GM18858 (cell line): ENCODE results near the gene EFNA5.
"Not testable (repeated sequence)": the region's sequence is repeated elsewhere in the genome, so short reads cannot be mapped to it uniquely, and the experiment has no call there.

Experiments used
- ATAC-seq: cut with Tn5 transposase; IDR thresholded peaks from one replicate; pipeline ENCODE4 v1.9.1; 2021; ENCODE audit not compliant: unreplicated experiment

Gene EFNA5

DNA sequence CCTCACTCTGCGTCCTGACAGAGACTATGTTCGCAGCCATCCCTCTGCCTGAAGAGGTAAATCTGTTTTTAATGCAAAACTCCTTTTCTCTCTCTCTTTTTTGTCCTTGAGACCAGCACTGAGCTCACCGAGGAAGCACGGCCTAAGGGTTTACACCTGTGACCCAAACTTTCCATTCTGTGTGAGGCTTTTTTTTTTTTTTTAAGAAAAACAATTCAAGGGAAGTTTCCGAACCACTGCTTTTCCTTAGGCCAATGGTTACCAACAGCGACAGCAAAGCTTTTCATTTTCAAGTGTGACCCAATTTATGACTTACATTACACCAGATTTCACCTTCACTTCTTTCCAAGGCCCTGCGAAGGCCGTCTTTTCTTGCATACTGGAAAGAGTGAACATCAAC lies 205.9 kb downstream of the EFNA5 start:
- ATAC-seq: no peak

DNA sequence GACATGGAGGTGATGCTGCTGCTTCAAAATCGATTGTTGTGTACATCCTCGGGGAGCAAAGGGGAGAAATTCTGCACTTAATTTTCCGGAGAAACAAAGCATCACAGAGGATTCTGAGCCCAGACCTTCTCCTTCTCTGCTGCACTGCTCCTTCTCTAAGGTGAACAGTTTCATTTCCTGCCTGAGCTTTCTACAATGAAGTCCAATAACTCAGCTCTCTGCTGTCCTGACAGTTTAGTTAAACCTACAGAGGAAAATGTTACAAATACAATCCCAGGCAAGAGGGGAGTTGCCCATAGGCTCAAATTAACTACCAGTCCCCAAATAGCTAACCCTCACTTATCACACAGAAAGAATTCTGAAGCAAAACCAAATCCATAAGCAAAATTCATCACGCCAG lies 206.3 kb downstream of the EFNA5 start:
- ATAC-seq: no peak

DNA sequence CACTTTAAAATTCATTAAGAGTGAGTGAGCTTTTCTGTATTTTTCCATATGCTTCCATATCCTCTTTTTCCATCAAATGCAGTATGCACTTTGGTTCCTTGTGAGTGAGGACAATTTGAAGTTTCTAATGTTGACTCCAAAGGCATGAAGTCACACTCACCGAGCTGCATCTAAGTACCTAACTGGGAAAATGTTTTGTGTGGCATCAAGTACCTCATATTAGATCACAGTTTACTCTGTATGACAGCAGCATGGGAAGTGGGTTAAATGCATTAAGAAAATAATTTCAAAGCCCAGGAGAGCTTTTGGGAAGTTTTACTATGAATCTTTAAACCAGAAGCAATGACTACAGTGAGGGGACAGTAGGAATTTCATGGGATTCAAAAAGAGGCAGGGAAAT lies 207.0 kb downstream of the EFNA5 start:
- no peak for ATAC-seq

DNA sequence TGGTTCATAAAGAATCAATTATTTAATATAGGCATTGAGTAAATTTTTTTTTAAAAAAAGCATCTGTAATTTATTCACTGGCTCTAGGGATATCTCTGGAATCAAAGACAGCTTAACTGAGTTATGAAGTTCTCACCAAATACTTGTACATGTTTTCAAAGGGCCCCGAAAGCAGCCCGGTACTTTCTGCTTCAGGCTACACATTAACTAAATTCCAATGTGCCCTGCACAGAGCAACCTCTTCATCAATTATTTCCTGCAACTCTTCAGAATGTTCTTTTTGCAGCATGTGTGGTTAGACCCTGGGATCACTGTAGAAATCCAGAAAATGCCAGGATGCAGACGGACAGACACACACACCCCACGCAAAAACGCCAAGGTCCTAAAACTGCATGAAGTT lies 209.0 kb downstream of the EFNA5 start:
- no peak for ATAC-seq

DNA sequence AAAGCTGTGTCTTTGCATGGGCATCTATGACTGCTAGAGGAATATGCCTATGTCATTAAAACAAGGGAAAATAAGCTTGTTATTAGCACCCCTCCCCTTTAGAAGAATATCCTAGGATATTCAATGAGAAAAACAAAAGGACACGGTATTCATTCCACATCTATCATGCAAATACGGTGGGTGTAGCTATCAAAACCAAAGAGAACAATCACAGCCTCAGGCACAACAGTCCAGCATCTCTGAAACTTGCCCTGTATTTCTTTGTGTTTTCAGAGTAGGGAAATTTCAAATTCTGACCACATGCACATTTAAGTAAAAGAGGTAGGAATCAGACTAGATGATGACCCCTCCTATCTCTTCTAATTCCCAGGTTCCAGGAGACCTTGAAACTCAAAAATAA lies 209.9 kb downstream of the EFNA5 start:
- no peak for ATAC-seq

DNA sequence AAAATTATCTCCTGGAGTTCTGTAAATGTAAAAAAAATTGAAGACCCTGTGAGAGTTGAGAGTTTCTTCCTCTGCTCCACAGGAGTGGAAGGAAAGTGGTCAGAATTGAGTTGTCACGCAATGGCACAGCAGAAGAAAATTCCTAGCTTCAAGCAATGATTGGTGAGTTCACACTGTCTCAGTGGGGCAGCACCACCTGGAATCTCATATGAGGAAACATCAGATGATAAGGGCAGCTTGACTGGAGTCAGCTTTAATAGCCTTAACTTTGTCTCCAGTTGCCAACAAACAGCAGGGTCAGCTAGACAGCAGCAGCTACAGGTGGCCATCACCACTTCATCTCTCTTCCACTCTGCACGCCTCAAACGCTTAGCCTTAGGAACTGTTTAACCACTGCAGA lies 211.1 kb downstream of the EFNA5 start:
- ATAC-seq: no peak

DNA sequence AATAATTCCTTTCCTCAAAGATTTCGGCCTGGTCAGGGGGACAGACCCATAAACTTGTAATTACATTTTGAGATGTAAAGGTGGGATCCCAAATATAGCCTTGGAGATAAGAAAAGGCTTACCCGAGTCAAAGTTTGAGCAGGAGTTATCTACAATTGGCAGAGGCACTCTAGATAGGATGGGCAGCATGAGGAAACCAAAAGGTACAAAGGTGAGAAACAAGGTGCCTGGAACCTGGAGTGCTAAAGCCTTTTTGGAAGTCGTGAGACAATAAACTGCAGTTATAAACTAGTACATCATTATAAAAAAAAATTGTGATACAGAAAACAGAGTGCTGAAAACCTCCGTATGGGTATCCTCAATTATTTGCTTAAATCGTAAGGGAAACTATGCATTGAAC lies 212.4 kb downstream of the EFNA5 start:
- ATAC-seq: no peak

DNA sequence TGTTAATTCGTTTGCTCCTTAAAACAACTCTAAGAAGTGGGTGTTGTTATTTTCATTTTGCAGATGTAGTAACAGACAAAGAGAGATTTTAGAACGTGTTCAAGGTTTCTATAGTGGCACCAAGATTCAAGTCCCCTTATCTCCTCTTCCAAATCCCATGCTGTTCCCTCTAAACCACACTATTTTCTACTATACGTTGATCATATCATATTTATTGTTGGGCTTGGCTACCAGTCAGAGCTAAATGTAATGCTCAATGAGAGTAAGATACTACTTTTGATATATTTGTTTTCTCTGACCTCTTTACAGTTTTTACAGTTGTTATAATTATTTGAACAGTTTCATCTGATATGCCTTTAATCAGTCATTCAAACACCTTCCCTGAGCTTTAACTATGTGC lies 212.9 kb downstream of the EFNA5 start:
- no peak for ATAC-seq

DNA sequence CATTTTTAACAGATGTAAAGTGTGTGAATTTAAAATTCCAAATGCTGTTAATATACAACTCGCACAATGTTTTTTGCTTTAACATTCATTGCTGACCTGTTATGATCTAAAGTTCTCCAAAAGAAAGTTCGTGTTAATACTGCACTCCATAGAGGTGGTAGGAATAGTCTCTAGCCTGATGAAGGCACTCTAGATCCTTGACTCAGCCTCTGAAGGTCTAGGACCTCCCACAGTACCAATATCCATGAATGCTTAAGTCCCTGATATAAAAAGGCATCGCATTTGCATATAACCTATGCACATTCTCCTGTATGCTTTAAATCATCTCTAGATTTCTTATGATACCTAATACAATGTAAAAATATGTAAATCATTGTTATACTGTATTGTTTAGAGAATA lies 213.6 kb downstream of the EFNA5 start:
- no peak for ATAC-seq

DNA sequence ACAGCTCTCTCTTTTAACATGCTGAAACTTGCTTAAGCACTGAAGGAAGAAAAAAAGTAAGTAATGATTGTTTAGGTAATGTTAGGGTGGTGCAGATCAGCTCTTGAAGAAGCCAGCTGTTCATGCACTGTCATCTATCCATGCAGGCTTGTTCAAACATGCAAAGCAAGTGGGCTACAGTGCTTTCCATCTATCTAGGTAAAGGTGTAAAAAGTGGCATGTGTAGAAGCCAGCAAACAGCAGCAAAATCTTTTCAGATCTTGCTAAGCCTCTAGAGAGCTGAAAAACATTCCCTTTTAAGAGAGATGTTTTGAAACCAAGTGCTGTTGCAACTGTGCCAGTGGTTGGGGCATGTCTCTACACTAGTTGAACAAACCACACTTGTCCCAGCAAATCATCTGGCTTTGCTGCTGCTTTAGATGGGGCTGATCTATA lies 214.4 kb downstream of the EFNA5 start:
- ATAC-seq: peak; percentile 88

DNA sequence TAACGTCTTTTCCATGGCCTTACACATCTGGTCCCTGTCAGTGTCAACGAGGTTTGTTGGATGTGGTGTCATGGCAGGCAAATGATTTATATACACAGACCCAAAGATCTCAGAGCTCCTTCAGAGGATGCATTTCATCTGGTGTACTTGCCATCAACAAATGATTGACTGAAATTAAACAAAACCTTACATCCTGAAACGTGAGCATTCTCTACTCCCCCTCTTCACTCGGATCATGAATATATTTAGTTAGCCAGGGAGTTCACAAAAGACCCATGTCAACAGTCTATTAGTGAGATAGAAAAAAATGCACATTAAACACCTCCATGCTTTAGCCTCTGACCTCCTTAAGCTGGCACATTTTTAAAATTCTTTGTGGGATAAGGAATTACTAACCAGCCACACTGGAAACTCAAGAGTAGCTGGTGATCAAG lies 215.6 kb downstream of the EFNA5 start:
- ATAC-seq: no peak

DNA sequence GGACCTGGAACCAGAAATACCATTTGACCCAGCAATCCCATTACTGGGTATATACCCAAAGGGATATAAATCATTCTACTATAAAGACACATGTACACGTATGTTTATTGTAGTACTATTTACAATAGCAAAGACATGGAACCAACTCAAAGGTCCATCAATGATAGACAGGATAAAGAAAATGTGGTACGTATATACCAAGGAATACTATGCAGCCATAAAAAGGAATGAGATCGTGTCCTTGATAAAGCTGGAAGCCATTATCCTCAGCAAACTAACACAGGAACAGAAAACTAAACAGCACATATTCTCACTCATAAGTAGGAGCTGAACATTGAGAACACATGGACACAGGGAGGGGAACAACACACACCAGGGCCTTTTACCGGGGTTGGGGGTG lies 218.9 kb downstream of the EFNA5 start:
- not testable (repeated sequence) for ATAC-seq

DNA sequence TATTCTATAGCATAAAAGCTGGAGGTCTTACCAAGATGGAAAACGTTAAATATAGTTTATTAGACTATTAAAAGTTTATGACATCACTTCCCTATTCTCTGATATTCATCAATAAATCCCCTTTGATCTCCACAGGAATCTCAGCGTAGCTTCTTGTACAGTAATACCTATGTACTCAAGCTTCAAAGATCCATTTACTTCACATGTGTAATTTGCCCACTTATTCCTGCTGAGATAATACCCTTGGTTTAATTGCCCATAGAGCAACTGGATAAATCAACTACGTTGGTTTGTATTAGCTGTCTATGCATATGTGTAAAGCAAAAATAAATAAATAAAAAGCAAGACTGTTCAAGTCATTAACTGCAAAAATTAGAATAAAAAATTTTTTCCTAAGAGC lies 219.7 kb downstream of the EFNA5 start:
- no peak for ATAC-seq

DNA sequence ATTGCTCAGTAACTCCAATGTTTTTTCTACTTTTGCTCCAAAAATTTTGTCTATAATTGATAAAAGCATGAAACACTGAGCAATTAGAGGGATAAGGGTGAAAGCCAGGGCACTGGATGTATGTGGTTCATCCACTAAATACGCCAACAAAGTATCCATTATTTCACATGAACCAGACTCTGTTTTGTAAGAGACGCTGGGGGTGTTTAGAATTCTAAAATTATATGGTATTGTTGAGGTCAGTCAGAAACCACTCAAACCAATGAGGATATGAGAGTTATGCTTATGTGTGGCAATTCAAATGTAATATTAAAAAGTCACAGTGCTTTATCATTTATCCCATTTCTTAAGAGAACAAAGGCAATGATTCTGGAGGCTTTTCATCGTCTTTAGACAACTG lies 220.2 kb downstream of the EFNA5 start:
- ATAC-seq: no peak

DNA sequence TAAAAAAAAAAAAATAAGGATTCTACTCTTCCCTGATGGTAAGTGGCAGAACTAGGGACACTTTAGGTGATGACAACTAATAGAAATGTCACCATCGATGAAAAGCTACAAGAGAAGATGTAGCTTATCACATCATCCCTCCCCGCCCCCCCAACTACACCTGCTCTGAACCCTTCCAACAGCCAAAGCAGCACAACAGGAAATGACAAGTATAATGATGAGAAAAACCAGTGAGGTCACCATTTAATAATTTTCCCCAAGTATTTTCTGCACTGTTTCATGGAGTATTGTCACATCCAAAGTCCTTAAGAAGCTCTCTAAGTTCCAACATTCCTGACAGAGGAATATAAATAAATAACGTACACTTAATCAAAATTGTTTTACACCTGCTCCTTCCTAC lies 221.4 kb downstream of the EFNA5 start:
- ATAC-seq: no peak

DNA sequence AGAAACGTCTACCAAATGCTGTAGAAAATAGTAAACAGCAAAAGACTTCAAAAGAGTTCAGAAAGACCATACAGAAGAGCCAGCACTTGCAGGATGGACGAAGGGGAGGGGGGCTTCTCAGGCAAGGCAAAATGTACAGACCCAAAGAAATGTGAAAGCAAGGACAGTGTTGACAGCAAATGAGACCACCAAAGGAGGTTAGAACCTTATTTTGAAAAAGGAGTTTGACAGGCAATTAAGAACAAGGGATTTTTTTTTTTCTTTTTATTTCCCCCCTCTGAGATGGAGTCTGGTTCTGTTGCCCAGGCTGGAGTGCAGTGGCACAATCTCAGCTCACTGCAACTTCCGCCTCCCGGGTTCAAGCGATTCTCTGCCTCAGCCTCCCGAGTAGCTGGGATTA lies 223.2 kb downstream of the EFNA5 start:
- no peak for ATAC-seq

DNA sequence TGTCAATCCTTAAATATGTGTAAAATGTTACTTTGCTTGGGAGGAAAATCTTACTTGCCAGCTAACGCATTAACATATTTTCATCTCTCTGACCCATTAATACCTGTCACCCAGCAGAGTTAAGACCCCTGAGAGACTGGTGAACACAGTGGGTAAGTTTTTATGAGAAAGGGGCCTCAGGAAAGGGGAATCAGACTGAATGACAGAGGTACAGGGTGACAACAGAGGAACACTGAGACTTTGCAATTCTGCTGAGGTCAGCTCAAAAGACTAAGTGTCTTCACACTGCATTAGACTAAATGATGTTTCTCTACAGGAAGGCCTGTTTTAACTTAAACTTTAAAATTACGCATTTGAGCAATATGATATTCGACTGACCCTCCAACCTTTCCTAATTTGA lies 223.8 kb downstream of the EFNA5 start:
- no peak for ATAC-seq

DNA sequence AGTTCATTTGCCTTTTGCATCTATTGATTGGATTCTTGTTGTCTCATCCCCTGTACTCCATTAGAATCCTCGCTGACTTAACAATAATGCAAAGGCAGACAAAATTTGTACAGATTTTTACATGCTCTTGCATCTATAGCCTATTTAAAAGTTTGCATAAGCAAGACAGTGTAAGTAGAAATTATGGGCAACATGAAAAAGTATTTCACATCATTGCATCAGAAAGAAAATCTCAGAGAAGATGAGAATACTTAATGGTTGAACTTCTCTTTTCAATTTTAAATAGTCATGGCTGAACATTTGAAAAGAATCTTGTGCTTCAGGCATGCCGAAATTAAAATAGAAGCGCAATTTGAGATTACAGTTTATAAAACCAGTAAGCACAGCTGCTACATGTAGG lies 226.4 kb downstream of the EFNA5 start:
- no peak for ATAC-seq

DNA sequence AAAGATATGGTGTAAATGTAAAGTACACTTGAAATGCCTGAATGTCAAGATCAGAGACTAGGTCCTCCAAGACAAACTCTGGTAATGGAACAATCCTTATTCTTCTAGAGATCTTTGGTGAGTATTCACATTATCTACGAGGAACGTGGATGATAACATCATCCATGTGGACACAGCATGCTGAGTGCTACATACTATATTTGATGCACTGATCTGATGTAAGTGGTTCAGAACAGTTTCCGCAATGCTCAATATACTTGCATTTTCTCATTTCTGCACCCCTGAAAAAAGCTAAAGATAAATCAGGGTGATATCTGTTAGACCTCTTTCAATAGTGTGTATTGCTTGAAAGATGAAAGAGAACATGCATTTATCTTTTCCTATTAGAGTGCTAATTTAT lies 226.8 kb downstream of the EFNA5 start:
- no peak for ATAC-seq

DNA sequence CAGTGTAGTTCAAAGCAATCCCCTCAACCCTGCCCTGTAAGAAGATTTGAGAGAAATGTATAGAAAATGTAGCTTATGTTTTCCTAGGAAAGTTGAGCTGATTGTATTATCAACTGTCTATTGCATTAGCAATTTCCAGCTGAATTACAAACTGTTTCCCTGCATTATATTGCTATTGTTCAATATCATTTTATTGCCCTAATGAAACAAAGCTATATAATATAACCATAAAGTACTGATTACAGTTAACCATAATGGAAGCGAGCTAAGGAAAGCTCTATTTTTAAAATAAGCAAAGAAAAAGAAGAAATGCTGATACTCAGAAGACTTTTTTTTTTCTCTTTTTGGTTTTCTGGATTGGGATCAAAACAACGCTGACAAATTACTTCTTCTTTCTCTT lies 228.3 kb downstream of the EFNA5 start:
- no peak for ATAC-seq

DNA sequence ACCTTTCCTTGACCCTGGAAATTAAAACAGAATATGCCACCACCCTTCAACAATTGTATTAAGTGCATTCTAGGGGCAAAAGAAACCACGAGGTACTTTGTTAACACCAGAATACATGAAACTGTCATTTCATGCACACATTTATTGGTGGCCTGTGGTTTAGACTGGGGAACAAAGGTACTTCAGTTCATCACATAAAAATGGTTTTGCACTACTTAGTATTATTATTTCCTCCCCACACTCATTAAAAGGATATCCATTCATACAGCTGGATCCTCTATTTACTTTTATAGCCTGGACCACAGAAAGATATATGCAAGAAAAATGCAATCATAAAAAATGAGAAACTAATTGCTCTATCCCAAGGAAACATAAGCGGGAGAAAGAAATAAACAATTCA lies 230.9 kb downstream of the EFNA5 start:
- no peak for ATAC-seq

DNA sequence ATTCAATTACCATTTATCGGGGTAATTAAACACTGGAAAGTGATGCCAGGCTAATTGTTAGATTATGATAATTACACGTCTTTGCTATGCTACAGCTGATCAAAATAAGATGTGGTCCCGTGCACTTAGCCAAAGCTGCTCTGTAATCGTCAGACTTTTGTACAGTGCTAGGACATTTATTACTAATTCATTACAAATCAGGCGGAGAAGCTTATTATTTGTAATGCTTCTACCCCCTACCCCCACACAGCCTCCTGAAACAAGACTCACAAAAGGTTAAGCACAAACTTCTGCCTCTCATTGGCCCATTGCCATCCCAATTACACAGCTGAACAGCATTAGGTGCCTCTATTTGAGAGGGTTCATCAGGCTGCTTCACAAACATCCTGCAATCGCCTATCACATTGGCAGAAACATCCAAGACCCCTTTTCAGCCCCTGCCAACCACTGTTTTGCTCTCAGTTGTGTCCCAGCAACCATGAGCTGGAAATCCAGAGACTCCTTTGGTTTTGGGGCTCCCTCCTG lies 232.7 kb downstream of the EFNA5 start:
- ATAC-seq: no peak

DNA sequence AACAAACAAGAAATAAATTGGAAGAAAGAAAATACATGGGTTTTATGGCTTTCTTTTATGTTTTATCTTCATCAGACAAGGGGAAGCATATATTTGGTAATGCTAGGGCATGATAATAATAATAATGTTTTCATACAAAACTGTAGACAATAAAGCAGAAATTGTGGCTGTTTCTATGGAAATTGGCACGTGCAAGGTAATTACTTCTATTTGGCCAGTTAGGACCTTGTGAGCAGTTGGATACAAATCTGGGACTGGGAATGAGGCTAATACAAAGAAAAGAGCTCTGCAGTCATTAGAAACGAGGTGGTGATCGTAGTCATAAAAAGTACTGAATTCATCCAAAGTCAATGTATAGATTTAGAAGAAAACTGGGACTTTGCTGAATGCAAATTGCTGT lies 233.6 kb downstream of the EFNA5 start:
- no peak for ATAC-seq

DNA sequence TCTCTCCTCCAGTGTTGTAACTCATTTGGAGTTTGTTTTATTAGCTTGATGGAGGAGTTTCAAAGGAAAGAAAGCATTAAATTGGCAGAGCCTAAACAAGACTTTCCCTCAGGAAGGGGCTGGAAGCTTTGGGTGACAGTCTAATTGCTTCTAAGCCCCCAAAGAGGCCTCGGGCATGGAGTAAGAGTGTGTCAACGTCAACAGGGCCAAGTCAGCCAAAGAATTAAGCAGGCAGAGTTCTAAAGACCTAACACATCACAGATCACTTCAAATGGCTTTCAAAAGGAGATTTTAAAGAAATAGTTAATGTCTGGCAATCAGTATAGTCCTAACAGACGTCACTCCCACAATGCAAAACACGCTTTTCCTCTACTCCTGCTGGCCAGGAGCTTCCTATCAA lies 234.5 kb downstream of the EFNA5 start:
- no peak for ATAC-seq
